Measurements from ENCODE around the gene SCARB1.

Gene SCARB1

DNA sequence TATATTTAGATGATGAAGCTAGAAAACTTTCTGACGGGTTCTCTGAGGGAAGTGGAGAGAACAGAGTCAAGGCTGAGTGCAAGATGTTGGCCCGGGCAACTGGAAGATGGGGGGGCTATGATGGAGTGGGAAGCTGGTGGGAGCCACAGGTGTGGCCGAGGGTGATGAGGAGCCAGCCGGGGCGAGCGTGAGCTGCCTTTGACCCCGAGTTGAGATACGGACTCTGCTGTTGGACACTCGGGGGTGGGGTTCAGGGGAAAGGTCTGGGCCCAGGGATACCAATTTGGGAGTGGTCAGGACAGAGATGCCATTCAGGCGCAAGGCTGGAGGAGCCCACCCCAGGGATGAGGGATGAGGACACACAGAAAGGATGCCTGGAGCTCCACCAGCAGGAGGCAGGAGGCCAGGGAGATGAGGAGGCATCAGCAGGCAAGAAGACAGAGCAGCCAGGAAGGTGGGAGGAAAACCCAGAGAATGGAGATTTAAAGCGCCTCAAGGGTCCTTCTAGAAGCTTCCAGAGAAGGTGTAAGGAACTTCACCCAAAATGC is 9.0 kb downstream of the SCARB1 start:
- Histone ChIP-seq H3K9me3 (ENCODE audit: insufficient read depth, low read length, severe bottlenecking) (no peaks in the 10 kb centered on the region), H3K4me3 (ENCODE audit: low read depth in 1 of 2, low read length in 2 of 2) (no peak overlapping the region), H3K36me3 (ENCODE audit: insufficient read depth, low read length) (peaks cover 8% of the 10 kb centered on the region), H3K27me3 (ENCODE audit: insufficient read depth, low read length, poor library complexity) (no peaks in the 10 kb centered on the region), H3K4me1 (ENCODE audit: insufficient read depth, low read length) (no peaks in the 10 kb centered on the region), H3K4me2 (ENCODE audit: insufficient read depth, low read length) (no peak overlapping the region), H3K9ac (ENCODE audit: low read depth, low read length) (no peak overlapping the region), H4K20me1 (ENCODE audit: insufficient read depth, low read length) (peaks cover 37% of the 10 kb centered on the region), H3K27ac (ENCODE audit: low read length) (no peak overlapping the region), H2AFZ (ENCODE audit: low read depth, low read length) (no peak overlapping the region), H3K79me2 (ENCODE audit: insufficient read depth, low read length) (peaks cover 30% of the 10 kb centered on the region)
- no peak for DNase-seq
- TF ChIP-seq, protein P1, sequence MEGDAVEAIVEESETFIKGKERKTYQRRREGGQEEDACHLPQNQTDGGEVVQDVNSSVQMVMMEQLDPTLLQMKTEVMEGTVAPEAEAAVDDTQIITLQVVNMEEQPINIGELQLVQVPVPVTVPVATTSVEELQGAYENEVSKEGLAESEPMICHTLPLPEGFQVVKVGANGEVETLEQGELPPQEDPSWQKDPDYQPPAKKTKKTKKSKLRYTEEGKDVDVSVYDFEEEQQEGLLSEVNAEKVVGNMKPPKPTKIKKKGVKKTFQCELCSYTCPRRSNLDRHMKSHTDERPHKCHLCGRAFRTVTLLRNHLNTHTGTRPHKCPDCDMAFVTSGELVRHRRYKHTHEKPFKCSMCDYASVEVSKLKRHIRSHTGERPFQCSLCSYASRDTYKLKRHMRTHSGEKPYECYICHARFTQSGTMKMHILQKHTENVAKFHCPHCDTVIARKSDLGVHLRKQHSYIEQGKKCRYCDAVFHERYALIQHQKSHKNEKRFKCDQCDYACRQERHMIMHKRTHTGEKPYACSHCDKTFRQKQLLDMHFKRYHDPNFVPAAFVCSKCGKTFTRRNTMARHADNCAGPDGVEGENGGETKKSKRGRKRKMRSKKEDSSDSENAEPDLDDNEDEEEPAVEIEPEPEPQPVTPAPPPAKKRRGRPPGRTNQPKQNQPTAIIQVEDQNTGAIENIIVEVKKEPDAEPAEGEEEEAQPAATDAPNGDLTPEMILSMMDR (IDR thresholded peaks at IDR 0.05; ENCODE audit: borderline replicate concordance, extremely low read depth, low read length, poor library complexity, severe bottlenecking) = no peak
- TF ChIP-seq EZH2 (IDR thresholded peaks at IDR 0.05; ENCODE audit: borderline replicate concordance, low read depth, low read length, severe bottlenecking) = no peak
- no peak for ATAC-seq (ENCODE audit: insufficient read depth, low read depth)

DNA sequence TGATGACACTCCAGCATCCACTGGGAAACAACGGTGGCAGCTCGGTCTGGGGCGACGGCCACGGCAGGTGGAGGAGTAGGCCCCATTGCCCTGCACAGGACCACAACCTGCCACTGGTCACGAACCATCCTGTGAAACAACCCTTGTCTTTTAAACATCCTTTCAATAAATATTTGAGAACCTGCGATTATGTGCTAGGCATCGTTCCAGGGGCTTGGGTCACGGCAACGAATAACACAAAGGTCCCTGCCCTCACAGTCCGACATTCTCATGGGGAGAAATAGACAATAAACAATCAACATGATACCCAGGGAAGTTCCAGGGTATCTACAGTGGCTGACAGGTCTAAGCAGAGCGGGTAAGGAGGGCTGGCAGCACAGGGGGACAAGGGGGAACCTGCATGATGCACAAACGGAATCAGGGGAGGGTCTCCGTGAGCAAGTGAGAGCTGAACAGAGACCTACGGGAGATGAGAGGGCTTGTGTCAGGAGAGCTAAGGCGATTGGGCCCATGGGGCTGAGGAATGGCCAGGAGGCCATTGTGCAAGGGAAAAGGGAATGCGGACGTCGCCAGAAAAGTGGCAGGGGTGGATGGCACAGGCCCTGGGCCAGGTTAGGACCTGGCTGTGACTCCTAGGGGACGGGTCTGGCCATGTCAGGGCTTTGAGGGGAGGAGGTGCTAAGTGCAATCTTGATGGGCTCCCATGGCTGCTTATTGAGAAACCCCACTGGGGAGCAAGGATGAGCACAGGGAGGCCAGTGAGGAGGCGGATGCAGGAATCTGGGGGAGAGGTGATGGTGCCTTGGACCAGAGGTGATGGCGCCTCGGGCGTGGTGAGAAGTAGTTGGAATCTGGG is 9.7 kb downstream of the SCARB1 start:
- TF ChIP-seq, protein P1 (IDR thresholded peaks at IDR 0.05; ENCODE audit: borderline replicate concordance, extremely low read depth, low read length, poor library complexity, severe bottlenecking) = no peak
- TF ChIP-seq EZH2 (IDR thresholded peaks at IDR 0.05; ENCODE audit: borderline replicate concordance, low read depth, low read length, severe bottlenecking) = no peak
- Histone ChIP-seq H3K9ac (ENCODE audit: low read depth, low read length) (no peak overlapping the region), H3K4me1 (ENCODE audit: insufficient read depth, low read length) (no peaks in the 10 kb centered on the region), H3K27ac (ENCODE audit: low read length) (no peak overlapping the region), H3K36me3 (ENCODE audit: insufficient read depth, low read length) (peaks cover 8% of the 10 kb centered on the region), H3K4me3 (ENCODE audit: low read depth in 1 of 2, low read length in 2 of 2) (no peak overlapping the region), H3K9me3 (ENCODE audit: insufficient read depth, low read length, severe bottlenecking) (no peaks in the 10 kb centered on the region), H4K20me1 (ENCODE audit: insufficient read depth, low read length) (peaks cover 37% of the 10 kb centered on the region), H3K27me3 (ENCODE audit: insufficient read depth, low read length, poor library complexity) (no peaks in the 10 kb centered on the region), H2AFZ (ENCODE audit: low read depth, low read length) (no peak overlapping the region), H3K79me2 (ENCODE audit: insufficient read depth, low read length) (peaks cover 30% of the 10 kb centered on the region), H3K4me2 (ENCODE audit: insufficient read depth, low read length) (no peak overlapping the region)
- DNase-seq (no peak), ATAC-seq (ENCODE audit: insufficient read depth, low read depth) (no peak)

GRCh38 chr12:124852911-124853427 is 10.7 kb downstream of the SCARB1 start:
- H4K20me1 ChIP-seq (ENCODE audit: insufficient read depth, low read length) = peaks cover 43% of the 10 kb centered on the region
- no peak overlapping the region for H3K9ac ChIP-seq (ENCODE audit: low read depth, low read length)
- no peak overlapping the region for H3K4me3 ChIP-seq (ENCODE audit: low read depth in 1 of 2, low read length in 2 of 2)
- H3K36me3 ChIP-seq (ENCODE audit: insufficient read depth, low read length) = peaks cover 6% of the 10 kb centered on the region
- H3K4me2 ChIP-seq (ENCODE audit: insufficient read depth, low read length) = no peak overlapping the region
- TF ChIP-seq EZH2 (IDR thresholded peaks at IDR 0.05; ENCODE audit: borderline replicate concordance, low read depth, low read length, severe bottlenecking) = no peak
- TF ChIP-seq, protein P1 (IDR thresholded peaks at IDR 0.05; ENCODE audit: borderline replicate concordance, extremely low read depth, low read length, poor library complexity, severe bottlenecking) = no peak
- no peaks in the 10 kb centered on the region for H3K4me1 ChIP-seq (ENCODE audit: insufficient read depth, low read length)
- peaks cover 33% of the 10 kb centered on the region for H3K79me2 ChIP-seq (ENCODE audit: insufficient read depth, low read length)
- H2AFZ ChIP-seq (ENCODE audit: low read depth, low read length) = no peak overlapping the region
- H3K27me3 ChIP-seq (ENCODE audit: insufficient read depth, low read length, poor library complexity) = no peaks in the 10 kb centered on the region
- no peak overlapping the region for H3K27ac ChIP-seq (ENCODE audit: low read length)
- DNase-seq = no peak
- no peaks in the 10 kb centered on the region for H3K9me3 ChIP-seq (ENCODE audit: insufficient read depth, low read length, severe bottlenecking)
- ATAC-seq (ENCODE audit: insufficient read depth, low read depth) = no peak

Data from DND-41 (cell line).